GM13976 (cell line): Measurements from ENCODE around the gene MYO9B.
A peak's percentile ranks its signal among the peaks of the same experiment; 100 is the strongest.
"Not testable (repeated sequence)": the region's sequence is repeated elsewhere in the genome, so short reads cannot be mapped to it uniquely, and the experiment has no call there.

Source experiments
- DNase-seq: peaks from one replicate; pipeline ENCODE4 v3.0.0; 2012; ENCODE audit warnings: low spot score
- CTCF ChIP-seq: IDR thresholded peaks from 2 replicates; pipeline ENCODE4 v1.5.1; 2012; ENCODE audit warnings: borderline replicate concordance, mild to moderate bottlenecking; ENCODE audit not compliant: insufficient read depth; ENCODE audit errors: extremely low read depth, missing control alignments, control extremely low read depth
- in situ Hi-C: fragments of 300-500 bp; cut with MboI; formaldehyde crosslinking; loops from one replicate; pipeline ENCODE4 v1.12.0; 2022; ENCODE audit warnings: low sequenced_read_pairs, mixed read lengths, inconsistent platforms; ENCODE audit not compliant: unreplicated experiment

Gene MYO9B

GRCh38 chr19:17105556-17105955 lies 30.0 kb downstream of the MYO9B start:
- peak; percentile 71 for DNase-seq
- TF ChIP-seq CTCF, result no peak
- in situ Hi-C loops, result no loop called here

- in situ Hi-C loops, DNase-seq: not testable (repeated sequence)
These were observed 31.4 kb downstream of the MYO9B start for GRCh38 chr19:17106964-17107363.

- no peak for DNase-seq
- in situ Hi-C loops, result no loop called here
- no peak for TF ChIP-seq CTCF
These were observed 32.2 kb downstream of the MYO9B start for GRCh38 chr19:17107546-17108452.

- TF ChIP-seq CTCF, result no peak
These were observed 32.8 kb downstream of the MYO9B start for GRCh38 chr19:17108453-17108784.

GRCh38 chr19:17109300-17109699 lies 33.7 kb downstream of the MYO9B start:
- no peak for DNase-seq
- in situ Hi-C loops, result no loop called here
- no peak for TF ChIP-seq CTCF

More at GRCh38 chr19:17108453-17108784, 32.8 kb downstream of the MYO9B start:
- no peak for DNase-seq
- in situ Hi-C loops, result no loop called here

- peak; percentile 89 for DNase-seq
- in situ Hi-C loops, result no loop called here
- no peak for TF ChIP-seq CTCF
These were observed 34.5 kb downstream of the MYO9B start for GRCh38 chr19:17109962-17110598.

GRCh38 chr19:17110599-17110966 lies 35.0 kb downstream of the MYO9B start:
- TF ChIP-seq CTCF, result no peak
- no peak for DNase-seq
- in situ Hi-C loops, result no loop called here
